Upper lobe of left lung (tissue), 4 donors: Measurements from ENCODE around the gene NYAP2.

Experiments
- EP300 ChIP-seq, 4 donors: sonication (generic); formaldehyde crosslinking; IDR thresholded peaks; one replicate each; pipeline ENCODE4 v1.5.1; 2017; ENCODE audit warnings: antibody characterized with exemption in 4 of 4, control low read depth in 2 of 4
- POLR2A ChIP-seq, 4 donors: fragments of 450-650 bp; IDR thresholded peaks; one replicate each; pipeline ENCODE4 v1.5.1; 2016 to 2017; ENCODE audit warnings: antibody characterized with exemption in 4 of 4, mild to moderate bottlenecking in 2 of 4
- POLR2AphosphoS5 ChIP-seq, 2 donors: sonication (generic); formaldehyde crosslinking; IDR thresholded peaks; one replicate each; pipeline ENCODE4 v1.5.1; 2017; ENCODE audit warnings: antibody characterized with exemption in 2 of 2
- TF ChIP-seq, protein P1 (sequence below), 6 experiments: fragments of 450-650 bp in 4 of 6; fragments of 200-600 bp in 2 of 6; sonication (generic) in 2 of 6; IDR thresholded peaks; one replicate each; pipeline ENCODE4 v1.5.1; 2016 to 2019; ENCODE audit warnings: antibody characterized with exemption in 6 of 6

DNA sequence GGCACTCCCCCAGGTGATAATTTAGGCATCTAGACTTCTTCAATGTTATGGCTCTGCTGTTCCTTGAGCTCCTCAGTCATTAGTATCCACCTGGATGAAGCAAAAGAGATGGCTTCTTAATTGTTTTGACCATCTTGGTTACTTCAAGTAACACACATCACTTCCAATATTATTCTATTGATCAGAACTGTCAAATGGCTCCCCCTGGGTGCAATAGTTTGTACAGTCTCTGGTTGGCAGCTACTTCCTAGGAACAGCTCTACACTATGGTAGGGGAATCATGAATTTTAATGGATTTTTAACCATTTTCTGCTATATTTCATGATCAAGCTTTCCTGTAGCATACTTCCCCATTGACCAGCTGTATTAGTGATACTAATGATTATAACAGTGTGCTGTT lies 157.0 kb downstream of the NYAP2 start:
- TF ChIP-seq POLR2A (IDR thresholded peaks at IDR 0.05): no peak
- TF ChIP-seq POLR2AphosphoS5 (IDR thresholded peaks at IDR 0.05): no peak
- TF ChIP-seq, protein P1, sequence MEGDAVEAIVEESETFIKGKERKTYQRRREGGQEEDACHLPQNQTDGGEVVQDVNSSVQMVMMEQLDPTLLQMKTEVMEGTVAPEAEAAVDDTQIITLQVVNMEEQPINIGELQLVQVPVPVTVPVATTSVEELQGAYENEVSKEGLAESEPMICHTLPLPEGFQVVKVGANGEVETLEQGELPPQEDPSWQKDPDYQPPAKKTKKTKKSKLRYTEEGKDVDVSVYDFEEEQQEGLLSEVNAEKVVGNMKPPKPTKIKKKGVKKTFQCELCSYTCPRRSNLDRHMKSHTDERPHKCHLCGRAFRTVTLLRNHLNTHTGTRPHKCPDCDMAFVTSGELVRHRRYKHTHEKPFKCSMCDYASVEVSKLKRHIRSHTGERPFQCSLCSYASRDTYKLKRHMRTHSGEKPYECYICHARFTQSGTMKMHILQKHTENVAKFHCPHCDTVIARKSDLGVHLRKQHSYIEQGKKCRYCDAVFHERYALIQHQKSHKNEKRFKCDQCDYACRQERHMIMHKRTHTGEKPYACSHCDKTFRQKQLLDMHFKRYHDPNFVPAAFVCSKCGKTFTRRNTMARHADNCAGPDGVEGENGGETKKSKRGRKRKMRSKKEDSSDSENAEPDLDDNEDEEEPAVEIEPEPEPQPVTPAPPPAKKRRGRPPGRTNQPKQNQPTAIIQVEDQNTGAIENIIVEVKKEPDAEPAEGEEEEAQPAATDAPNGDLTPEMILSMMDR (IDR thresholded peaks at IDR 0.05): no peak
- TF ChIP-seq EP300 (IDR thresholded peaks at IDR 0.05): no peak
